ENCODE data around the gene CHRNB1.

DNA sequence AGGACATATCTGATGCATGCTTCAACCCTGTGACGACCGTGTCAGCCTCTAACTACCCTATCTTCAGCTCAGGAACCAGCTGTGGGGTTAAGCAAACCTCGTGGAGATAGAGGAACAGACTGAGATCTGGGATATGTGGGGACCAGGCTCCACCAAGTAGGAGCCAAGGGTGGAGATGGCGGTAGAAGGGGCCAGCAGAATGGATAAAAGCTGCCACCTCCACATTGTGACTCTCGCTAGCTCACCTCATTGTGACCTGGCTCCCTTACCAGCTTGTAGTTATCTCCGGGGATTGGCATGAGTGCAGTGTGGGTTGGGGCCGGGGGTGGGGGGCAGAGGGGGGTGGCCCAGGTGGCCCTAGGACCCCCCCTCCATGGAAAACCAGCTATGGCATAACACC, 19.5 kb upstream of the CHRNB1 start, which contains the start of gene SPEM2:
- TF ChIP-seq, protein P1, sequence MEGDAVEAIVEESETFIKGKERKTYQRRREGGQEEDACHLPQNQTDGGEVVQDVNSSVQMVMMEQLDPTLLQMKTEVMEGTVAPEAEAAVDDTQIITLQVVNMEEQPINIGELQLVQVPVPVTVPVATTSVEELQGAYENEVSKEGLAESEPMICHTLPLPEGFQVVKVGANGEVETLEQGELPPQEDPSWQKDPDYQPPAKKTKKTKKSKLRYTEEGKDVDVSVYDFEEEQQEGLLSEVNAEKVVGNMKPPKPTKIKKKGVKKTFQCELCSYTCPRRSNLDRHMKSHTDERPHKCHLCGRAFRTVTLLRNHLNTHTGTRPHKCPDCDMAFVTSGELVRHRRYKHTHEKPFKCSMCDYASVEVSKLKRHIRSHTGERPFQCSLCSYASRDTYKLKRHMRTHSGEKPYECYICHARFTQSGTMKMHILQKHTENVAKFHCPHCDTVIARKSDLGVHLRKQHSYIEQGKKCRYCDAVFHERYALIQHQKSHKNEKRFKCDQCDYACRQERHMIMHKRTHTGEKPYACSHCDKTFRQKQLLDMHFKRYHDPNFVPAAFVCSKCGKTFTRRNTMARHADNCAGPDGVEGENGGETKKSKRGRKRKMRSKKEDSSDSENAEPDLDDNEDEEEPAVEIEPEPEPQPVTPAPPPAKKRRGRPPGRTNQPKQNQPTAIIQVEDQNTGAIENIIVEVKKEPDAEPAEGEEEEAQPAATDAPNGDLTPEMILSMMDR (IDR thresholded peaks at IDR 0.05; ENCODE audit: poor library complexity, severe bottlenecking): no peak
- TF ChIP-seq EZH2 (IDR thresholded peaks at IDR 0.05; ENCODE audit: borderline replicate concordance, insufficient read depth, low read length, poor library complexity, severe bottlenecking) (no peak), RAD21 (conservative IDR thresholded peaks at IDR 0.05) (no peak), MXI1 (conservative IDR thresholded peaks at IDR 0.05; ENCODE audit: poor library complexity, severe bottlenecking) (no peak), TAF1 (IDR thresholded peaks at IDR 0.05; ENCODE audit: low read depth) (no peak)
